GM12864 (cell line): Measurements from ENCODE around the gene MRPL21.

ENCODE experiments used
- DNase-seq: peaks from one replicate; pipeline ENCODE4 v3.0.0-alpha.2; 2011; ENCODE audit warnings: low read depth
- H3K4me3 ChIP-seq: 2 replicates; pipeline ENCODE4 v1.5.1; 2011; ENCODE audit warnings: mild to moderate bottlenecking, low read depth, low read length, control low read depth
- TF ChIP-seq, protein P1 (sequence below): IDR thresholded peaks from 2 replicates; pipeline ENCODE4 v1.5.1; 2011; ENCODE audit warnings: low read depth, mild to moderate bottlenecking, moderate library complexity, low read length, control low read depth, inconsistent platforms; ENCODE audit errors: missing control alignments

MRPL21 gene

DNA sequence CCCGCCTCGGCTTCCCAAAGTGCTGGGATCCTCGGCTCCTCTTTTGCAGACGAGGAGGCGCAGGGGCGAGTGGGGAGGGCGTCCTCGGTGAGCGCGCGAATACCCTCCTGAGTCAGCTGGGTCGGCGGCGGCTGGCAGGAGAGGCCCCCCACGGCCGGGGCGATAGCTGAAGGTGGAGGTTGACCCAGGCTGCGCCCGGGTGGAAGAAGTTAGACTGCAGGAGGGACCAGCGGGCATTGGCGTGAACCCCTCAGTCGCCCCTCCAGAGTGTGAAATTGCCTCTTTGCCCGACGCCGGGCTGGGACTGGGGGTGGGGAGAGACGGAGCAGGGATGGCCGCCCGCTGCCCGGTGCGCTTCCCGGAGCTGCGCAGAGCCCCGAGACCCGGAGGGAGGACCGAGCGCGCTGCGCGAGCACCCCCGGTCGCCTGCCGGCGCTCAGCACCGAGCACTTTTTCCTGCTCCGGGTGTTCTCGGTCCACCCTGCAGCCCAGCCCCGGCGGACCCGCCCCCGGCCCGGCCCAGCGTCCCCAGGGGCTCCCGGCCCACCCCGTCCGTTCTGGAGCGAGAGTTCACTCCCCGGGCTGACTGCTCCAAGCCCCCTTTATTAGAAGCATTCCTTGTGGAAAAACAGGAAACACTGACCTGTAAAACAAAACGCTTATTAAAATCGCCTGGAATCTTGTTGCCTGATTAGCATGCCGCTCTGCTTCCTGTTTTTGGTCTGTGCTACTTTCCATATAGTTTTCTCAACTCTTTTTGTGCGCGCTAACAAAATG, 48.2 kb downstream of the MRPL21 start:
- TF ChIP-seq, protein P1, sequence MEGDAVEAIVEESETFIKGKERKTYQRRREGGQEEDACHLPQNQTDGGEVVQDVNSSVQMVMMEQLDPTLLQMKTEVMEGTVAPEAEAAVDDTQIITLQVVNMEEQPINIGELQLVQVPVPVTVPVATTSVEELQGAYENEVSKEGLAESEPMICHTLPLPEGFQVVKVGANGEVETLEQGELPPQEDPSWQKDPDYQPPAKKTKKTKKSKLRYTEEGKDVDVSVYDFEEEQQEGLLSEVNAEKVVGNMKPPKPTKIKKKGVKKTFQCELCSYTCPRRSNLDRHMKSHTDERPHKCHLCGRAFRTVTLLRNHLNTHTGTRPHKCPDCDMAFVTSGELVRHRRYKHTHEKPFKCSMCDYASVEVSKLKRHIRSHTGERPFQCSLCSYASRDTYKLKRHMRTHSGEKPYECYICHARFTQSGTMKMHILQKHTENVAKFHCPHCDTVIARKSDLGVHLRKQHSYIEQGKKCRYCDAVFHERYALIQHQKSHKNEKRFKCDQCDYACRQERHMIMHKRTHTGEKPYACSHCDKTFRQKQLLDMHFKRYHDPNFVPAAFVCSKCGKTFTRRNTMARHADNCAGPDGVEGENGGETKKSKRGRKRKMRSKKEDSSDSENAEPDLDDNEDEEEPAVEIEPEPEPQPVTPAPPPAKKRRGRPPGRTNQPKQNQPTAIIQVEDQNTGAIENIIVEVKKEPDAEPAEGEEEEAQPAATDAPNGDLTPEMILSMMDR = no peak
- H3K4me3 ChIP-seq = peak overlapping the region; percentile 45
- DNase-seq = no peak

DNA sequence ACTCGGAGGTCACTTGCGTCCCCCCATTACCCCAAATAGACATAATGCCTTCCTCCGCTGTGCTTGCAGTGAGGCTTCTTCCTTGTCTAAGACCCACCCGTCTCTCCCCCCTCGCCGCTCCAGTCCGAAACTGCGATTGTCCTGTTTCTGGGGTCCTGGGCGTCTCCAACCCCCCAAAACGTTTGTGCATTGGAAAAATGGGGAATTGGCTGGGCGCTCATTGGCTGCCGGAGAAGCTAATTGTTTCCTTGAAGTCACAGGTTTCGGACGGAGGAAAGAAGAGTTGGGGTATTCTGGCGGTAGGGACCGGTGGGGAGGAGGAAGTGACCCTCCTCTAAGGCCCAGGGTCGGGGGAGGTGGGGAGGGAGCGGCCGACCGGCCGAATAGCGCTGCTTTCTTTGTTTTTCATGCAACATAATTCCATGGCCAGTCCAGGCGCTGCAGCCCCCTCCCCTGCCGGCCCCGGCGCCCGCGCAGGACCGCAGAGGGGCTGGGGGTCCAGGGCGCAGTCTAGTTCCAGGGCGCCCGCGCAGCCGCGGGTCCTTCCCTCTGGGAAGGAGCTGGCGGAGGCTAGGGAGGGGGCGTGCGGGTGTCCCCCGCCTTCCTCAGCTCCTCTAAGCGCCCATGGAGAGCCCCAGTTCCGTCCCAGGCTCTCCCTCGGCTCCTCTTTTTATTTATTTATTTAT, 49.2 kb downstream of the MRPL21 start:
- DNase-seq = no peak
- no peak overlapping the region for H3K4me3 ChIP-seq

DNA sequence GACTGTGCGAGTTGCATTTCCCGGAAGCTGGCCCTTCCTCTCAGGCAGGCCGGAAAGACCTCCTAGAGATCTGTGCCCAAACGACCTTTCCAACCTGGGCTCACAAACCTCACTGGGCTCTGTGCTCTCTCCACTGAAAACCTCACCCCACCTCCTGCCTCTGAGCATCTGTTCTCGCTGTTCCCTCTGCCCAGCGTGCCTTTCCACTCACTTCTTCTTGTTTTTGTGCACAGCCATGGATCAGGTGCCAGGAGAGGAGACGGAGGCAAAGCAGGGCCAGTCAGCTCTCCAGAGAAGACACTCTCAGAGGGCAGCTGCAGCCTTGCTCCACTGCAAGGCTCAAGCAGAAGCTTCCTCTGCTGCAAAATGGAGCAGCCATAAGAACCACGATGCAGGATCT, 51.0 kb downstream of the MRPL21 start:
- TF ChIP-seq, protein P1 = no peak
- no peak overlapping the region for H3K4me3 ChIP-seq
- DNase-seq = no peak

More for the DNA sequence above, 49.2 kb downstream of the MRPL21 start:
- TF ChIP-seq, protein P1 = no peak

DNA sequence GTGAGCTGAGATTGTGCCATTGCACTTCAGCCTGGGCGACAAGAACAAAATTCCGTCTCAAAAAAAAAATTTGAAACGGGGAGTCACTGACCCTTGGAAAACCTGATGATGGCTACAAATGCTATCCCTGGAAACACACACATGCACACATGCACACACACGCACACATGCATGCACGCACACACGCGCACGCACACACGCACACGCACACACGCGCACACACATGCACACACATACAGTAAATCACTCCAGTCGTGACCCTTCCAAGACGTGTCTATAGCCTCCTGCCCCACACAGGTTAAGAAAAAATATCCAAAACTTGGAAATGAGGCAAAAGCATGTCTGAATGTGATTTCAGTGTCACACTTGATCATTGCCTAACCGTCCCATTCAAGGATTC, 55.2 kb downstream of the MRPL21 start:
- DNase-seq = no peak
- no peak overlapping the region for H3K4me3 ChIP-seq
- TF ChIP-seq, protein P1 = no peak

DNA sequence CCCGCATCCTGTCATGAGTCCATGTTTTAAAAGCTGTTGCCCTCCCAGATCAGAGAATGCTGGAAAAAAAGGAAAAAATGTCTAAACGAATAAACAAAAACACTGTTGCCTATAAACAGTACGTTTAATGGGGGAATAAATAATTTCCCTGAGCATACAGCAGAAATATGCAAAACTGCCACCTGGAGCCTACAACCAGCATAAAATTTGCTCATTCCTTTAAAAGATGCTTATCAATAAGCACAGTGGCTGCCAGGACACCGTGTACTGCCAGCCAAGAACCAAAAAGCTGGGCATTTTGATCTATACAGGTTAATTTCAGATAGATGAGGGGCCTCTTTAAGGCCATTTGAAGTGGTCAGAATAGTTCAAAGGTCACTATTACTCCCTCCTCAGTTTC, 56.2 kb downstream of the MRPL21 start:
- TF ChIP-seq, protein P1 = no peak
- DNase-seq = no peak
- no peak overlapping the region for H3K4me3 ChIP-seq

DNA sequence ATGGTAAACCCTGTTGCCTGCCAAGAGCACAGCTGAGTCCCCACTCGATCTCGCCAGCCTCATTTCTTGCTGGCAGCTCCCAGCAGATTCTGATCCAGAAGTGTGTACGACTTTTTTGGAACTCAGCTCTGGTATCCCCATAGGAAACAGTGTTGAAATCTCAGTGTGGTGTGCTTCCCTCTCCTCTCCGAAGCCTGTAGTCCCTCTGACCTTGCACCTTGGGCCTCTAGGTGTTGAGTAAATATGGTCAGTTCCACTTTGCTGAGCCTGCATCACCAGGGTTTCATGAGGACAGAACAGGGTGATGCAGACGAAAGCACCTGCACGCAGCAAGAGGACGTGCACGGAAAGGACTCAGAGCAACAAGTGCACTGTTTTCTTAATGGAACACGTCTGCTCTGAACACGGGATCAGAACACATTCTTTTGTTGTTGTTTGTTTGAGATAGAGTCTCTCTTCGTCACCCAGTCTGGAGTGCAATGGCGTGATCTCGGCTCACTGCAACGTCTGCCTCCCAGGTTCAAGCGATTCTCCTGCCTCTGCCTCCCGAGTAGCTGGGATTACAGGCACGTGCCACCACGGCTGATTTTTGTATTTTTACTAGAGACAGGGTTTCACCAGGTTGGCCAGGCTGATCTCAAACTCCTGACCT, 58.2 kb downstream of the MRPL21 start:
- H3K4me3 ChIP-seq = no peak overlapping the region
- TF ChIP-seq, protein P1 = no peak
- no peak for DNase-seq
